ENCODE measurements around the gene RNF115. TPM values are rescaled to one million over a fixed set of nuclear protein-coding genes. Genes with fewer than 3 reads are reported as not detected.

The RNF115 gene
- total and polyA plus RNA-seq, 4 donors: 3.2 to 10.0 (median 7.6) TPM

DNA sequence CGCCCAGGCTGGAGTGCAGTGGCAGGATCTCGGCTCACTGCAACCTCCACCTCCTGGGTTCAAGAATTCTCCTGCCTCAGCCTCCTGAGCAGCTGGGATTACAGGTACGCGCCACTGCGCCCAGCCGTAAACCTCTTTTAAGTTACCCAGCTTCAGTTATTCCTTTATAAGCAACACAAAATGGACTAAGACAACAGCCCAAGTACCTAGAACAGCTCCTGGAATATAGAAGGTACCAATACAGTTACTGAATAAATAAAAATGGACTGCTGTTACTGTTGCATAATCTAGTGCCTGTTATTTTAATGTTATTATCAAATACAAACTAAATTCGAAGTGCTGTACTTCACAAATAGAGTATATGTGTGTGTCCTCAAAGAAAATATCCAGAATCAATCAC, 17.1 kb downstream of the RNF115 start:
- Histone ChIP-seq H3K9ac (ENCODE audit: low read depth in 1 of 2, low read length in 2 of 2) (no peak overlapping the region), H3K9me3 (ENCODE audit: control insufficient read depth in 4 of 4, low read length in 3 of 4) (no peaks in the 10 kb centered on the region), H3K36me3 (ENCODE audit: control insufficient read depth in 4 of 4, insufficient read depth in 3 of 4, low read depth in 1 of 4, low read length in 3 of 4) (no peaks in the 10 kb centered on the region), H3K4me3 (ENCODE audit: low read depth in 1 of 3, low read length in 3 of 3) (no peak overlapping the region), H3K4me1 (ENCODE audit: control insufficient read depth in 4 of 4, insufficient read depth in 4 of 4, low read length in 3 of 4) (no peaks in the 10 kb centered on the region), H3K27ac (ENCODE audit: low read depth in 1 of 2, low read length in 2 of 2) (no peak overlapping the region), H3K27me3 (ENCODE audit: control insufficient read depth in 4 of 4, insufficient read depth in 4 of 4, low read length in 3 of 4) (no peaks in the 10 kb centered on the region)
- TF ChIP-seq JUND (IDR thresholded peaks at IDR 0.05): no peak
- no peak for TF ChIP-seq GABPA (IDR thresholded peaks at IDR 0.05 in 1 of 2, conservative IDR thresholded peaks at IDR 0.05 in 1 of 2)
- WGBS: 91% methylated on average over 7 of the region's 7 CpGs
- DNase-seq (ENCODE audit: low spot score): no peak

DNA sequence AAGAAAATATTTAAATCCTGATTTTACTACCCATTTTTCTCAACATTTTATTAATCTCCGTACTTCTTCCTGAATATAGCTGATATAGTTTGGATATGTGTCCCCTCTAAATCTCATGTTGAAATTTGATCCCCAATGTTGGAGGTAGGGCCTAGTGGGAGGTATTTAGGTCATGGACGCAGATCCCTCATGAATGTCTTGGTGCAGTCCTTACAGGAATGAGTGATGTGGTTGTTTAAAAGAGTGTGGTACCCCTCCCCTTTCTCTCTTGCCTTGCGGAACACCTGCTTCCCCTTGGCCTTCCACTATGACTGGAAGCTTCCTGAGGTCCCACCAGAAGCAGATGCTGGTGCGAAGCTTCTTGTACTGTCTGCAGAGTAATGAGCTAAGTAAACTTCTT, 17.5 kb downstream of the RNF115 start:
- no peaks in the 10 kb centered on the region for H3K9me3 ChIP-seq (ENCODE audit: control insufficient read depth in 4 of 4, low read length in 3 of 4)
- TF ChIP-seq, protein P1, sequence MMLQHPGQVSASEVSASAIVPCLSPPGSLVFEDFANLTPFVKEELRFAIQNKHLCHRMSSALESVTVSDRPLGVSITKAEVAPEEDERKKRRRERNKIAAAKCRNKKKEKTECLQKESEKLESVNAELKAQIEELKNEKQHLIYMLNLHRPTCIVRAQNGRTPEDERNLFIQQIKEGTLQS (IDR thresholded peaks at IDR 0.05): no peak
- TF ChIP-seq, protein P2, sequence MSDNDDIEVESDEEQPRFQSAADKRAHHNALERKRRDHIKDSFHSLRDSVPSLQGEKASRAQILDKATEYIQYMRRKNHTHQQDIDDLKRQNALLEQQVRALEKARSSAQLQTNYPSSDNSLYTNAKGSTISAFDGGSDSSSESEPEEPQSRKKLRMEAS (IDR thresholded peaks at IDR 0.05): no peak
- no peak for TF ChIP-seq HNF4A (conservative IDR thresholded peaks at IDR 0.05)
- 98% methylated on average over 4 of the region's 4 CpGs for WGBS
- no peak overlapping the region for H3K27ac ChIP-seq (ENCODE audit: low read depth in 1 of 2, low read length in 2 of 2)
- H3K4me1 ChIP-seq (ENCODE audit: control insufficient read depth in 4 of 4, insufficient read depth in 4 of 4, low read length in 3 of 4): no peaks in the 10 kb centered on the region
- no peak for DNase-seq (ENCODE audit: low spot score)
- no peaks in the 10 kb centered on the region for H3K27me3 ChIP-seq (ENCODE audit: control insufficient read depth in 4 of 4, insufficient read depth in 4 of 4, low read length in 3 of 4)
- H3K4me3 ChIP-seq (ENCODE audit: low read depth in 1 of 3, low read length in 3 of 3): no peak overlapping the region
- H3K9ac ChIP-seq (ENCODE audit: low read depth in 1 of 2, low read length in 2 of 2): no peak overlapping the region
- H3K36me3 ChIP-seq (ENCODE audit: control insufficient read depth in 4 of 4, insufficient read depth in 3 of 4, low read depth in 1 of 4, low read length in 3 of 4): no peaks in the 10 kb centered on the region

DNA sequence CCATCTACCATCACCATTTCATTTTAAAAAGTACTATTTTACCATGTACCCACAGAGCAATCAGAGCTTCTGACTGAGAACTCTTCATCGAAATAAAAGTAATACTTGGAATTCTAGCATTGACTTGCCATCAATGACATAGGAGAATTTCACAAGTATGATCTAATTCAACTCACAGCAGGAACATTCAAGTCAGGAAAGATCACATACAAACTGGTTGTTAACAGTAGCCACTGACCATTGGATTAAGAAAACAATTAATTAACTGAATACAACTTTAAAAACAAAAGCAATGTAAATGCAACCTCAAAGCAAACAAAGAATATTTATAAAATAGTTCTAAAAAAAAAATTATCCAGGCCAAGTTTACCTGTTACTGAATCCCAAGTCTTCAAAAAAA, 18.8 kb downstream of the RNF115 start:
- no peak overlapping the region for H3K4me3 ChIP-seq (ENCODE audit: low read depth in 1 of 3, low read length in 3 of 3)
- no peaks in the 10 kb centered on the region for H3K27me3 ChIP-seq (ENCODE audit: control insufficient read depth in 4 of 4, insufficient read depth in 4 of 4, low read length in 3 of 4)
- H3K9me3 ChIP-seq (ENCODE audit: control insufficient read depth in 4 of 4, low read length in 3 of 4): no peaks in the 10 kb centered on the region
- H3K4me1 ChIP-seq (ENCODE audit: control insufficient read depth in 4 of 4, insufficient read depth in 4 of 4, low read length in 3 of 4): no peaks in the 10 kb centered on the region
- DNase-seq (ENCODE audit: low spot score): no peak
- no peak overlapping the region for H3K9ac ChIP-seq (ENCODE audit: low read depth in 1 of 2, low read length in 2 of 2)
- no peak overlapping the region for H3K27ac ChIP-seq (ENCODE audit: low read depth in 1 of 2, low read length in 2 of 2)
- H3K36me3 ChIP-seq (ENCODE audit: control insufficient read depth in 4 of 4, insufficient read depth in 3 of 4, low read depth in 1 of 4, low read length in 3 of 4): no peaks in the 10 kb centered on the region
- 95% methylated on average over 1 of the region's 1 CpG for WGBS
- TF ChIP-seq EGR1 (IDR thresholded peaks at IDR 0.05; ENCODE audit: low read depth in 2 of 2) (no peak), JUND (IDR thresholded peaks at IDR 0.05) (no peak), HNF4G (IDR thresholded peaks at IDR 0.05) (no peak), YY1 (IDR thresholded peaks at IDR 0.05) (no peak), SP1 (IDR thresholded peaks at IDR 0.05) (no peak)

DNA sequence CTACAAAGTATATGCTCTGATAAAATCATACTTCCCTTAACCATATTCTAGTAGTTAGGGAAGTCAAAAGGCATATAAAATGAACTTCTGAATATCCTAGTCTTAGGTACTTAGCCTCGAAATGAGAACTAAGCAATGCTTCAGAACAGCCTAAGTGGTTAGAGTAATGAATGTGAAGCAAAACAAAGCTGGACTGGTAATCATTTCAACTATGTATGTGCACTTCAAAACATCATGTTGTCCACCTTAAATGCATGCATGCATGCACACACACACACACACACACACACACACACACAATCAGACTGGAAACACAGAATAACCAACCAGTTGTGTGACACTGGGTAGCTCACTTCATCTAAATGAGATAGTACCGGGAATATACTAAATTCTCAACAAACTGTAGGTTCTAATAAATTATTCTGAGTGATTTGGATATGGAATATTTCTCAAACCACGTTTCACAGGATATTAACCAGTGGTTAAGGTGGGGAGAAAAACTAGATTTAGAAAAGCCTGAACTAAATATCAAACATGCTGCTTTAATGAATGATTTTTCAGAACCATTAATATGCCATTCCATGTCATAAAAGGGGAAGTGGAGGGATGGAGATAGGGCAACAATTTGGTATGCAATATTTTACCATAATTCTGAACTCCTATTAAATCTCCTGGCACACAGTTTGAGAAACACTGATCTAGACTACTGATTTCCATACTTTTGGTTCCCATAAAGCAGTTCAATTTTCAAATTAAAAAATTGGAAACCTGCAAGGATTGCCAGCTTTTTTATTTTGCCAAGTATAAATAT, 19.5 kb downstream of the RNF115 start:
- H3K4me3 ChIP-seq (ENCODE audit: low read depth in 1 of 3, low read length in 3 of 3): no peak overlapping the region
- no peak overlapping the region for H3K9ac ChIP-seq (ENCODE audit: low read depth in 1 of 2, low read length in 2 of 2)
- no peak overlapping the region for H3K27ac ChIP-seq (ENCODE audit: low read depth in 1 of 2, low read length in 2 of 2)
- WGBS: 84% methylated on average over 3 of the region's 3 CpGs
- DNase-seq (ENCODE audit: low spot score): no peak
- no peaks in the 10 kb centered on the region for H3K4me1 ChIP-seq (ENCODE audit: control insufficient read depth in 4 of 4, insufficient read depth in 4 of 4, low read length in 3 of 4)
- no peaks in the 10 kb centered on the region for H3K9me3 ChIP-seq (ENCODE audit: control insufficient read depth in 4 of 4, low read length in 3 of 4)
- H3K27me3 ChIP-seq (ENCODE audit: control insufficient read depth in 4 of 4, insufficient read depth in 4 of 4, low read length in 3 of 4): no peaks in the 10 kb centered on the region
- H3K36me3 ChIP-seq (ENCODE audit: control insufficient read depth in 4 of 4, insufficient read depth in 3 of 4, low read depth in 1 of 4, low read length in 3 of 4): no peaks in the 10 kb centered on the region
- TF ChIP-seq, protein P3, sequence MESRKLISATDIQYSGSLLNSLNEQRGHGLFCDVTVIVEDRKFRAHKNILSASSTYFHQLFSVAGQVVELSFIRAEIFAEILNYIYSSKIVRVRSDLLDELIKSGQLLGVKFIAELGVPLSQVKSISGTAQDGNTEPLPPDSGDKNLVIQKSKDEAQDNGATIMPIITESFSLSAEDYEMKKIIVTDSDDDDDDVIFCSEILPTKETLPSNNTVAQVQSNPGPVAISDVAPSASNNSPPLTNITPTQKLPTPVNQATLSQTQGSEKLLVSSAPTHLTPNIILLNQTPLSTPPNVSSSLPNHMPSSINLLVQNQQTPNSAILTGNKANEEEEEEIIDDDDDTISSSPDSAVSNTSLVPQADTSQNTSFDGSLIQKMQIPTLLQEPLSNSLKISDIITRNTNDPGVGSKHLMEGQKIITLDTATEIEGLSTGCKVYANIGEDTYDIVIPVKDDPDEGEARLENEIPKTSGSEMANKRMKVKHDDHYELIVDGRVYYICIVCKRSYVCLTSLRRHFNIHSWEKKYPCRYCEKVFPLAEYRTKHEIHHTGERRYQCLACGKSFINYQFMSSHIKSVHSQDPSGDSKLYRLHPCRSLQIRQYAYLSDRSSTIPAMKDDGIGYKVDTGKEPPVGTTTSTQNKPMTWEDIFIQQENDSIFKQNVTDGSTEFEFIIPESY (IDR thresholded peaks at IDR 0.05): no peak
